Adrenal gland (tissue), 12 donors: ENCODE results near the gene LMNTD2. TPM values are rescaled to one million over a fixed set of nuclear protein-coding genes. Genes with fewer than 3 reads are reported as not detected.
A peak's percentile ranks its signal among the peaks of the same experiment; 100 is the strongest.

Experiments
- DNase-seq, 7 donors: peaks; one replicate each; pipeline ENCODE4 v3.0.0-alpha.2; 2019 to 2020
- H3K27ac ChIP-seq, 5 donors: fragments of 200-600 bp; sonication (generic) in 4 of 5; 1 replicate in 3 of 5; 2 replicates in 2 of 5; pipeline versions ENCODE4 v1.5.1 to v1.8.0; 2016 to 2020; ENCODE audit warnings: mild to moderate bottlenecking in 1 of 5
- H3K27me3 ChIP-seq: fragments of 200-600 bp; 2 replicates; pipeline ENCODE4 v1.8.0; 2021
- H3K36me3 ChIP-seq, 2 donors: fragments of 200-600 bp; replicated peaks in 1 of 2; 1 replicate in 1 of 2; 2 replicates in 1 of 2; pipeline versions ENCODE4 v1.5.1 to v1.8.0; 2018 to 2022
- H3K4me1 ChIP-seq, 2 donors: fragments of 200-600 bp; replicated peaks in 1 of 2; 1 replicate in 1 of 2; 2 replicates in 1 of 2; pipeline versions ENCODE4 v1.5.1 to v1.8.0; 2018 to 2021
- H3K4me3 ChIP-seq, 4 donors: fragments of 200-600 bp; sonication (generic) in 3 of 4; one replicate each; pipeline ENCODE4 v1.5.1; 2016 to 2018
- H3K9me3 ChIP-seq, 3 donors: fragments of 200-600 bp; sonication (generic) in 1 of 3; replicated peaks in 1 of 3; 1 replicate in 2 of 3; 2 replicates in 1 of 3; pipeline versions ENCODE4 v1.5.1 to v1.8.0; 2016 to 2021
- POLR2A ChIP-seq, 2 donors: fragments of 450-650 bp; IDR thresholded peaks; one replicate each; pipeline ENCODE4 v1.6.1; 2017; ENCODE audit warnings: antibody characterized with exemption in 2 of 2, mild to moderate bottlenecking in 2 of 2, moderate library complexity in 1 of 2
- WGBS, 4 donors: extraction: QIAGEN DNeasy Blood & Tissue Kit in 2 of 4; methylation state at CpG; one replicate each; pipeline versions ENCODE4 v1.1.5 to v1.1.7; 2013 to 2017; 5-methylcytosine and 5-hydroxymethylcytosine counted together
- intact Hi-C, 2 donors: fragments of 100-400 bp; cut with DNase I; formaldehyde crosslinking; loops; one replicate each; pipeline versions ENCODE4 v1.14.1 to v1.15.0; 2022 to 2023
- polyA plus RNA-seq, 3 donors: library from polyadenylated mRNA; stranded (reverse); fragments of 200-250 nt in 2 of 3; fragments of 350-450 nt in 1 of 3; fragmentation: Illumina TruSeq in 1 of 3; extraction: RNeasy Lipid Tissue Mini Kit (QIAGEN cat#74804) in 1 of 3; gene quantifications; one replicate each; pipeline ENCODE4 v1.2.3, GENCODE V29; 2013 to 2014
- total RNA-seq, 9 donors: library from RNA; depleted of rRNA in 4 of 9; stranded (reverse); fragments of >200 nt in 4 of 9; fragments of 120-200 nt in 1 of 9; fragmentation: NEBNext Ultra II Directional in 1 of 9; extraction: Animal tissue kit (Norgen Biotek cat#: 25700) in 1 of 9; gene quantifications; one replicate each; pipeline versions ENCODE4 v1.1.0 to v1.2.4, GENCODE V29; 2013 to 2023
- TF ChIP-seq, protein P1 (sequence below), 6 experiments: fragments of 450-650 bp in 4 of 6; fragments of 200-600 bp in 2 of 6; sonication (generic) in 1 of 6; IDR thresholded peaks; 1 replicate in 5 of 6; 2 replicates in 1 of 6; pipeline versions ENCODE4 v1.5.1 to v1.8.0; 2016 to 2021; ENCODE audit warnings: antibody characterized with exemption in 6 of 6, mild to moderate bottlenecking in 2 of 6, moderate library complexity in 1 of 6
- donor health status: healthy with polysubstance abuse.
- donor health status: Bipolar disorder and iron deficiency.
- donor health status: DM: yes; HTN: yes; CAD: no.
- donor health status: DM: no; HTN: no; CAD: no.
- donor health status: DM: no; HTN: no; CAD: no.
- donor health status: DM: yes; HTN: yes; CAD: no.

LMNTD2 gene
- total and polyA plus RNA-seq, 12 donors: 0.20 to 21.0 (median 6.1) TPM

DNA sequence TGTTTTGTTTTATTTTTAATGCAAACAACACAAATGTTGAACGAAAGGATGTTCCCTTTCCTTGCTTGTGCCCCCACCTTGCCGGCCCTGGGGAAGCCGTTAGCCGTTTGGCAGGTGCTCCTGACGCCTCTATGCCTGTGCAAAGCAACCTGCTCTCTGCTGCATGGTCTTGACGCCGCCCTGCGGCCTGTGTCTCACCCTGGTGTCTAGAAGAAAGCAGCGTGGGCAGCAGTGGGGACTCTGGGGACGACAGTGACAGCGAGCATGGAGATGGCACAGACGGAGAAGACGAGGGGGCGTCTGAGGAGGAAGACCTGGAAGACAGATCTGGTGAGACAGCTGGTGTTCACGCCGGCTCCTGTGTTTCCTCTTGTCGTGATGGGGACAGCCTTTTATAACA, 21.2 kb upstream of the LMNTD2 start:
- WGBS, 4 donors: 85 to 91% (median 88%) methylated on average over 17 of the region's 17 CpGs

DNA sequence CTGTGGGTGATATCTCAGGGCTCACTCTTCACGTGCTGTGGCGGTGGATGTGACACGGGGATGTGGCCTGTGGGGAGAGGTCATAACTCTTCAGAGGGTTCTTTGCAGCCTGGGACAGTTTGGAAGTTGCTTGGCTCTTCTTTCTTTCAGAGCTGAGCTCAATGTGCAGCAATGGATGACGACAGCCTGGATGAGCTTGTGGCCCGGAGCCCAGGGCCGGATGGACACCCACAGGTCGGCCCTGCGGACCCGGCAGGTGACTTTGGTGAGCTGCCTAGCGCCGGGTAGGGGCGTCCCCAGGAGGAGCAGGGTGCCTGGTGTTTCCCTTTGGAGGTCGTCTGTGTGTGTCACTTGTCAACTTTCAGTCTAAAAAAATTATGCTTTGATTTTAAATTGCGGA, 20.8 kb upstream of the LMNTD2 start:
- intact Hi-C loops: no loop called here
- Histone ChIP-seq H3K4me3 (no peak overlapping the region), H3K27me3 (no peaks in the 10 kb centered on the region), H3K27ac (peak overlapping the region in 4 of 5 donors; percentile 26 to 85 (median 50)), H3K4me1 (peaks cover 39 to 44% of the 10 kb centered on the region in 2 donors), H3K9me3 (no peaks in the 10 kb centered on the region), H3K36me3 (peaks cover 0 to 35% of the 10 kb centered on the region in 2 donors)
- whole genome bisulfite sequencing, 4 donors: 59 to 75% (median 68%) methylated on average over 13 to 14 of the region's 14 CpGs
- DNase-seq: peak in 1 of 7 donors; percentile 48
- TF ChIP-seq, protein P1, sequence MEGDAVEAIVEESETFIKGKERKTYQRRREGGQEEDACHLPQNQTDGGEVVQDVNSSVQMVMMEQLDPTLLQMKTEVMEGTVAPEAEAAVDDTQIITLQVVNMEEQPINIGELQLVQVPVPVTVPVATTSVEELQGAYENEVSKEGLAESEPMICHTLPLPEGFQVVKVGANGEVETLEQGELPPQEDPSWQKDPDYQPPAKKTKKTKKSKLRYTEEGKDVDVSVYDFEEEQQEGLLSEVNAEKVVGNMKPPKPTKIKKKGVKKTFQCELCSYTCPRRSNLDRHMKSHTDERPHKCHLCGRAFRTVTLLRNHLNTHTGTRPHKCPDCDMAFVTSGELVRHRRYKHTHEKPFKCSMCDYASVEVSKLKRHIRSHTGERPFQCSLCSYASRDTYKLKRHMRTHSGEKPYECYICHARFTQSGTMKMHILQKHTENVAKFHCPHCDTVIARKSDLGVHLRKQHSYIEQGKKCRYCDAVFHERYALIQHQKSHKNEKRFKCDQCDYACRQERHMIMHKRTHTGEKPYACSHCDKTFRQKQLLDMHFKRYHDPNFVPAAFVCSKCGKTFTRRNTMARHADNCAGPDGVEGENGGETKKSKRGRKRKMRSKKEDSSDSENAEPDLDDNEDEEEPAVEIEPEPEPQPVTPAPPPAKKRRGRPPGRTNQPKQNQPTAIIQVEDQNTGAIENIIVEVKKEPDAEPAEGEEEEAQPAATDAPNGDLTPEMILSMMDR (IDR thresholded peaks at IDR 0.05): no peak
- no peak for TF ChIP-seq POLR2A (IDR thresholded peaks at IDR 0.05)

More for the DNA sequence above, 21.2 kb upstream of the LMNTD2 start:
- Histone ChIP-seq H3K9me3 (no peaks in the 10 kb centered on the region), H3K4me3 (no peak overlapping the region), H3K27me3 (no peaks in the 10 kb centered on the region), H3K36me3 (peaks cover 0 to 39% of the 10 kb centered on the region in 2 donors), H3K4me1 (peaks cover 39 to 44% of the 10 kb centered on the region in 2 donors), H3K27ac (peak overlapping the region in 2 of 5 donors; percentile 20 to 85)
- intact Hi-C loops: no loop called here
- TF ChIP-seq, protein P1 (IDR thresholded peaks at IDR 0.05): no peak
- DNase-seq: no peak

DNA sequence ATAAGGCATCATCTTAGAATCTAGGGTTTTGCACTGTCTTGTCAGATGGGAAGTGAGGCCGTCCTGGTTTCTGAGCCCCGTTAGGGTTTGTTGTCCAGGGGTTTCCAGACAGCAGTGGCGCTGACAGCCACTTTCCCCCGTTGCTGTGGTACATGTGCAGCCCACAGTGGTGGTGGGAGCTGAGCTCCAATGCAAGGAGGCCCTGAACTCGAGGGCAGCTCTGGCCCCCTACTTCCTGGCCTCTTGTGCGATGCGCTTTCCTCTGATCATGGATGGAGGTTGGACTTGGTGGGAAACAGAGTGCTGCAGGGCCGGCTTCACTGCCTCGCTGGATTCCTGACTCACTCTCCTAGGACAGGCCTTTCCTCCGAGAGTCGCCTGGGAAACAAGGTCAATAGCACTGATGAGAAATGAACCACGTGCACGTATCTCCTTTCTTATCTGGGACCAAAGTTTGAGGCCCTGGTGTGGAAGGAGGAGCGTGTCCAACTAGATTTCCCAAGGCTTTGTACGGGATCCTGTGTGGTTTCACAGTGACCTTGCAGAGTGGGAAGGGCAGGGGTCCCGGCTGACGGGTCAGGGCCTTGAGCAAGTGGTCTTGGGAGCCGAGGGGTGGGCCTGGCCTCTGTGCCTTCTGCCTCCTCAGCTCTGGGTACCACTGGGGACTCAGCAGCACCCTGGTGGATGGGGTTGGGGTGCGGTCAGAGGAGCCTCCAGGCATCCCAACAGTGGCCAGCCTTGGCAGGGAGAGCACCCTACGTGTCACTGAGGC, 19.5 kb upstream of the LMNTD2 start:
- H3K4me3 ChIP-seq: no peak overlapping the region
- 43 to 59% (median 54%) methylated on average over 9 to 20 of the region's 20 CpGs for WGBS, 4 donors
- H3K27me3 ChIP-seq: no peaks in the 10 kb centered on the region
- H3K9me3 ChIP-seq: no peaks in the 10 kb centered on the region
- peaks cover 0 to 28% of the 10 kb centered on the region in 2 donors for H3K36me3 ChIP-seq
- H3K27ac ChIP-seq: peak overlapping the region; percentile 18 to 86 (median 74)
- peak in 6 of 7 donors; percentile 84 to 91 (median 87) for DNase-seq
- intact Hi-C loops: no loop called here
- TF ChIP-seq, protein P1 (IDR thresholded peaks at IDR 0.05): no peak
- peak in 1 of 2 donors; percentile 42 for TF ChIP-seq POLR2A (IDR thresholded peaks at IDR 0.05)
- peaks cover 39 to 49% of the 10 kb centered on the region in 2 donors for H3K4me1 ChIP-seq

DNA sequence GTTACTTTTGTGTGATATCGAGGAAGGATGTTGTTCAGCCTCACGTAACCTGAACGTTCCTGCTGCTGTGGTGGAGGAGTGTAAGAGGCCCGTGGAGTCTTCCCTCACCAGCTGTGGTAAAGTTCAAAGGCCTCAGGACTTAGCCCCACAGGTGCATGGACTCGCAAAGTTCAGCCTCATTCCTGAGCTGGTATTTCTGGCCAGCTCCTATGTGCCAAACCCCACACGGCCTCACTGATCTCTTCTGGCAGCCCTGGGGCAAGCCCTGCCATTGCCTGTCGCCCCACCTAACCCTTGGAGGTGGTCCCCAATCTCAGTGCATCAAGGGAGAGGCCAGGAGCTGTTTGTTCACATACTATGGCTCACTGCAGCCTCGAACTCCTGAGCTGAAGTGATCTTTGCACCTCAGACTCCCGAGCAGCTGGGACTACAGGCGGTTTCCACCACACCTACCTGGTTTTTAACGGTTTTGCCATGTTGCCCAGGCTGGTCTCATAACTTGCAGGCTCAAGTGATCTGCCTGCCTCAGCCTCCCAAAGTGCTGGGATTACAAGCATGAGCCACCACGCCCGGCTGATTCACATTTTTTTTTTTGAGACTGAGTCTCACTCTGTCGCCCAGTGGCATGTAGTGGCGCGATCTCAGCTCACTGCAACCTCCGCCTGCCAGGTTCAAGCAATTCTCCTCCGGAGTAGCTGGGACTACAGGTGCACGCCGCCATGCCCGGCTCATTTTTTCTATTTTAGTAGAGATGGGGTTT, 17.9 kb upstream of the LMNTD2 start:
- Histone ChIP-seq H3K27ac (peak overlapping the region in 3 of 5 donors; percentile 17 to 100 (median 91)), H3K4me1 (peaks cover 39 to 51% of the 10 kb centered on the region in 2 donors), H3K36me3 (peaks cover 0 to 18% of the 10 kb centered on the region in 2 donors), H3K4me3 (no peak overlapping the region), H3K9me3 (no peaks in the 10 kb centered on the region), H3K27me3 (no peaks in the 10 kb centered on the region)
- DNase-seq: no peak
- intact Hi-C loops: no loop called here
- 66 to 76% (median 70%) methylated on average over 17 to 21 of the region's 21 CpGs for WGBS, 4 donors
- no peak for TF ChIP-seq POLR2A (IDR thresholded peaks at IDR 0.05)
- TF ChIP-seq, protein P1 (IDR thresholded peaks at IDR 0.05): no peak
